ENCODE results near the gene GARIN5B.
"Not testable (repeated sequence)": the region's sequence is repeated elsewhere in the genome, so short reads cannot be mapped to it uniquely, and the experiment has no call there.

GARIN5B gene

GRCh38 chr19:55348317-55349034, 14.6 kb downstream of the GARIN5B start:
- no peak for DNase-seq (ENCODE audit: low read depth)

- no peak for DNase-seq (ENCODE audit: low read depth)
Observed at GRCh38 chr19:55347442-55348009, 15.5 kb downstream of the GARIN5B start.

- DNase-seq (ENCODE audit: low read depth): no peak
Observed at GRCh38 chr19:55346725-55347441, 16.2 kb downstream of the GARIN5B start.

GRCh38 chr19:55345818-55346724, 17.0 kb downstream of the GARIN5B start:
- no peak for DNase-seq (ENCODE audit: low read depth)

GRCh38 chr19:55345101-55345817, 17.8 kb downstream of the GARIN5B start:
- DNase-seq (ENCODE audit: low read depth): no peak

GRCh38 chr19:55344444-55344843, 18.6 kb downstream of the GARIN5B start:
- no peak for DNase-seq (ENCODE audit: low read depth)

GRCh38 chr19:55341595-55342531, 21.2 kb downstream of the GARIN5B start:
- DNase-seq (ENCODE audit: low read depth): no peak

GRCh38 chr19:55341171-55341588, 21.9 kb downstream of the GARIN5B start:
- peak; percentile 28 for DNase-seq (ENCODE audit: low read depth)

GRCh38 chr19:55340784-55341147, 22.3 kb downstream of the GARIN5B start:
- DNase-seq (ENCODE audit: low read depth): no peak

GRCh38 chr19:55339889-55340783, 22.9 kb downstream of the GARIN5B start:
- no peak for DNase-seq (ENCODE audit: low read depth)

- DNase-seq (ENCODE audit: low read depth): peak; percentile 100
Observed at GRCh38 chr19:55339105-55339888, 23.8 kb downstream of the GARIN5B start, which contains the start of gene KMT5C. Gene KMT5C, plus strand, starts transcription at chr19:55339876. Its CDS starts 2,061 bp downstream, at chr19:55341937.

GRCh38 chr19:55336101-55336500, 27.0 kb downstream of the GARIN5B start:
- DNase-seq (ENCODE audit: low read depth): no peak

GRCh38 chr19:55333870-55334269, 29.2 kb downstream of the GARIN5B start:
- DNase-seq (ENCODE audit: low read depth): no peak

GRCh38 chr19:55329791-55330190, 33.3 kb downstream of the GARIN5B start:
- DNase-seq (ENCODE audit: low read depth): not testable (repeated sequence)

- not testable (repeated sequence) for DNase-seq (ENCODE audit: low read depth)
Observed at GRCh38 chr19:55328774-55329318, 34.2 kb downstream of the GARIN5B start.

- no peak for DNase-seq (ENCODE audit: low read depth)
Observed at GRCh38 chr19:55325172-55325571, 37.9 kb downstream of the GARIN5B start, which contains the start of gene TMEM150B. Gene TMEM150B, minus strand, starts transcription at chr19:55325341. Its CDS starts 4,305 bp downstream, at chr19:55321036.

- DNase-seq (ENCODE audit: low read depth): no peak
Observed at GRCh38 chr19:55324662-55325061, 38.4 kb downstream of the GARIN5B start.
